Eye (tissue), 1 donor: ENCODE data around the gene CABP5.

Experiments
- DNase-seq: peaks from one replicate; pipeline ENCODE4 v3.0.0-alpha.2; 2015

The CABP5 gene

GRCh38 chr19:48029431-48029830 lies 14.4 kb downstream of the CABP5 start:
- DNase-seq: no peak

DNA sequence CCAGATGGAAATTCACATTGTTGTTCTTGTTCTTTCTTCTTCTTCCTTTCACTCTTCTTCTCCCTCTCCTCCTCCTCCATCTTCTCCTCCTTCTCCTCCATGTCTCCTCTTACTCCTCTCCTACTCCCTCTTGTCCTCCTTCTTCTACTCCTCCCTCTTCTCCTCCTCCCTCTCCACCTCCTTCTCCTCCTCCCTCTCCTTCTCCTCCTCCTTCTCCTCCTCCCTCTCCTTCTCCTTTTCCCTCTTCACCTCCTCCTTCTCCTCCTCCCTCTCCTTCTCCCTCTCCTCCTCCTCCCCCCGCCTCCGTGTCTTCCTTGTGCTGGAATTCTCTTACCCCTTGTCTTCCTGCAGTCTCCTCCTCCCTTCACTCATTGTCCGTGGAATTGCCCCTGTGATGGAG lies 18.4 kb downstream of the CABP5 start:
- DNase-seq: no peak

- no peak for DNase-seq
Measured at GRCh38 chr19:48023518-48023917, 20.4 kb downstream of the CABP5 start.

GRCh38 chr19:48023011-48023410 lies 20.9 kb downstream of the CABP5 start:
- no peak for DNase-seq

DNA sequence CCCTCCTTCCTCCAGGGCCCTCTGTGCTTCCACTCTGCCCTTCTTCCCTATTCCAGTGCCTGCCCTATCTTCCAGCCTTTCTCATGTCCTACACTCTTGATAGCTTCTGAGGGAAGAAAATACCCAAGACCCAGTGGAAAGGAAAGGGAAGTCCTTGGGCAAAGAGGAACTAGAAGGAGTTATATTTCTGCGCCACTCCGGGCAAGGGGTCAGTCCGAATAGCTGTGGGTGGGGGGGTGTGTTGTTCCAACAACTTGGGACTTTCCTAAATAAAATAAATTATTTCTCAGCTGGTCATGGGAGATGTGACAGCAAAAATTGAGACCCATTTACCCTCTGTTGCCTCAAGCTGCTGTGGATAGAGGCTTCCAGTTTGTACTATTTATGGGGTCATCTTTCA lies 23.2 kb downstream of the CABP5 start:
- no peak for DNase-seq

DNA sequence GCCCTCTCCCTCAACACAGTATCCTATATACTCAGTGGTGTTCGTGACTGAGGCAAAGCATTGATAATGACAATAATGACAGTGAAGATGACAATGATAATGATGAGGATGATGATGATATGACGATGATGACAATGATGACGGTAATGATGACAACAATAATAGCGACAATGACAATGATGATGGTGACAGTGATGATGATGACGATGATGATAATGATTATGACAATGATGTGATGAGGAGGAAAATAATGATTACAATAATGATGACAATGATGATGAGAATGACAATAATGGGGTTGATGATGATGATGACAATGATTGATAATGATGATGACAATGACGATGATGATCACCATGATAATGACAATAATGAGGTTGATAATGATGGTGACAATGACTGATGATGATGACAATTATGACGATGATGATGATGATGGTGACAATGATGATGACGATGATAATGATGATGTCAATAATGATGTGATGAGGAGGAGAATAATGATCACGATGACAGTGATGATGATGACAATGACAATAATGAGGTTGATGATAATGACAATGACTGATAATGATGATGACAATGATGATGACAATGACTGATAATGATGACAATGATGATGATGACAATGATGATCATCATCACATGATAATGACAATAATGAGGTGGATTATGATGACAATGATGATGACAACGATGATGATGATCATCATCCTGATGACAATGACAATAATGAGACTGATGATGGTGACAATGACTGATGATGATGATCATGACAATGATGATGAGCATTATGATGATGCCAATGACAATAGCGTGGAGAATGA lies 32.7 kb downstream of the CABP5 start:
- no peak for DNase-seq

DNA sequence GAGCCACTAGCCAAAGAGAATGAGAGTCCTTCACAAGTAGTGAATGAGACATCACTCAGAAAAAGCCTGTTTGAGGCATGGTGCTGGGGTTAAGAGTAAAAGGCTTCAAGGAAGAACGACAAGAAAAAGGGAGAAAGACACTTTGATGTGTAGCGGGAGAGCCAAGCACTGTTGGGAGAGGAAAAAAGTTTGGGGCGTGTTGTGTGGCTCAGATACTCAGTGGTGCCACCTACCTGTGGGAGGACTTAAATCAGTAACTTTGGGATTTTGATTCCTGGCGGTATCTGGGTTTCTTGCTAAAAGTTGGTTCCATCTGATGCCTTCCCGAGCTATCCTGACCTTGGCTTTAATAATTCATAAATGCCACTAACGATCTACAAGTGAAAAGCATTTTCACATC lies 37.1 kb downstream of the CABP5 start:
- DNase-seq: no peak

DNA sequence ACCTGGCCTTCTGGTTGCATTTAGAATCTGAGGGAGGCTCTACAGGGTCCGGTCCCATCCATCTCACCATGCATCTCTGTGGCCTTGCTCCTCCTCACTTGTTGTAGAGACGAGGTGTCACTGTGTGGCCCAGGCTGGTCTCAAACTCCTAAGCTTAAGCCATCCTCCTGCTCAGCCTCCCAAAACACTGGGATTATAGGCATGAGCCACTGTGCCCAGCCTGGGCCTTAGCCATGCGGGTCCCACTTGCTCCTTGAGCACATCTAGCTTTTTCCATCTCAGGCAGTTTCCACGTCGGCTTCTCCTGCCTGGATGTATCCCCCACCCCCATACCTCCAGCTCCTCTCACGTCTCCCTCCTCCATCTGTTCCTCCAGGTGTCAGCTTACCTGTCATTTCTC lies 39.6 kb downstream of the CABP5 start:
- no peak for DNase-seq

DNA sequence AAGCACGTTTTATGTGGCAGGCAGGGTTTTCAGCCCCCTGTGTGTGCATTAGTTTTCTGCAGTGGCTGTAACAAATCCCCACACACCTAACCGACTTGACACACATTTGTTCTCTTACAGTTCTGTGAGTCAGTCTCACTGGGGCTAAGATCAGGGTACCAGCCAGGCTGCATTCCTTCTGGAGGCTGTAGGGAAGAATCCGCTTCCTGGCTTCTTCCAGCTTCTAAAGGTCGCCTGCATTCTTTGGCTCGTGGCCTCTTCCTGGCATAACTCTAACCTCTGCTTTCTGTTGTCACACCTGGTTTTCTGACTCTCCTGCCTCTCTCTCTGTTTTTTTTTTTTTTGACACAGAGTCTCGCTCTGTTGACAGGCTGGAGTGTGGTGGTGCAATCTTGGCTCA lies 43.0 kb downstream of the CABP5 start:
- DNase-seq: no peak

DNA sequence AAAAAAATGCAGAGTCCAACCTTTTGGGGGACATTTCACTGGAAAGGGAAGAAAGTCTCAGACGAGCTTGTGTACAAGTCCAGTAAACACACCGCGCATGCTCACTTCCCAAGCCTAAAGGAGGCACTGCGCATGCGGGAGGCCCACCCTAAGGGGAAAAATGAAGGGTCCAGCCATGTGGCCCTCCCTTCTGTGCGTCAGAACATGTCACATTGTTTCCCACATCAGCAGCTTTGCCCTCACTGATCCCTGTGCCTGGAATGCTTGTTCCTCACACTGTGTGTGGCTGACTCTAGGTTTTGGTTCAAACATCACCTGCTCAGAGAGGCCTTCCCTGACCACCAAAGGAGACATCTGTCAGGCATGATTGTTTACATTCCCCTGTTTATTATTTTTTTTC lies 45.1 kb downstream of the CABP5 start:
- DNase-seq: no peak

- no peak for DNase-seq
Measured at GRCh38 chr19:47996230-47996727, 47.6 kb downstream of the CABP5 start.

GRCh38 chr19:47994209-47994802 lies 49.6 kb downstream of the CABP5 start, which contains the start of gene ELSPBP1:
TSS of gene ELSPBP1 (plus strand) at chr19:47994632. CDS start at chr19:48008668, 14,036 bp downstream.
- DNase-seq: no peak

DNA sequence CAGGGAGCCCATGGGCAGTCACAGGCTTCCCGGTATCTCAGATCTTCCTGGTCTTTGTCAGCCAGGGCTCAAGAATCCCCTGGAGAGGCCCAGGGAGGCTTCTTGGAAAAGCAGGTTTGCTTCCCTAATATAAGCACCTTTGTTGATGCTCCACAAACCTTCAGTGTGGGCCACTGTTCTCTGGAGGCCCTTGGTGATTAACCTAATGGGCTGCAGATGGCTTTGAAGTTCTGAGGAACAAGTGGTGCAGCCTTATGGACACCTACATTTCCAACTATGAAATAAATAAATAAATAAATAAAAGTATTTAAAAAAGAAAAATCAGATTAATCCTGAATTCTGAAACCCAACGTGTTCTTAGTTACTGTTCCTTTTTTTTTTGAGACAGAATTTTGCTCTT lies 51.8 kb downstream of the CABP5 start, which contains the start of gene BSPH1:
TSS of gene BSPH1 (minus strand) at position 101 of the 400 bp plus-strand sequence. CDS start at position 12, 89 bp downstream.
- no peak for DNase-seq

- no peak for DNase-seq
Measured at GRCh38 chr19:47991191-47991808, 52.6 kb downstream of the CABP5 start.
